ENCODE results near the gene ADPRS. TPM values are rescaled to one million over a fixed set of nuclear protein-coding genes. Genes with fewer than 3 reads are reported as not detected.

ADPRS gene
- total and polyA plus RNA-seq, 9 of the 15 experiments (the other 6 are each of a cell fraction or from before 2014, with no cell fraction given): 5.9 to 40.0 (median 27.4) TPM

- 0 out of 2 replicates have a peak, but pooled peaks have one; percentile 37 for TF ChIP-seq MYC (IDR thresholded peaks at IDR 0.05; ENCODE audit: low read depth, low read length)
- TF ChIP-seq MYC (CRISPR knock-in tag; IDR thresholded peaks at IDR 0.05; ENCODE audit: borderline replicate concordance, low read depth): no peak
- TF ChIP-seq E2F6 (IDR thresholded peaks at IDR 0.05; ENCODE audit: borderline replicate concordance in 1 of 2, extremely low read depth in 1 of 2, insufficient read depth in 1 of 2, insufficient read length in 1 of 2, low read depth in 1 of 2, low read length in 1 of 2, poor library complexity in 1 of 2, severe bottlenecking in 1 of 2): peak in 1 of 2 experiments; percentile 45
- no peak for TF ChIP-seq POLR2H (tag; IDR thresholded peaks at IDR 0.05; ENCODE audit: low read depth)
- TF ChIP-seq HMGN3 (IDR thresholded peaks at IDR 0.05; ENCODE audit: borderline replicate concordance, extremely low read depth, insufficient read length, low read depth, low read length): peak; percentile 25
- TF ChIP-seq CHD2 (IDR thresholded peaks at IDR 0.05; ENCODE audit: low read depth, low read length): no peak
Measured at GRCh38 chr1:36087233-36088123, 1.2 kb upstream of the ADPRS start (continued).

GRCh38 chr1:36088265-36088576, 471 bp upstream of the ADPRS start:
- Histone ChIP-seq H2AFZ (ENCODE audit: low read depth, low read length) (peak overlapping the region; percentile 99), H4K20me1 (replicated peaks; ENCODE audit: control insufficient read depth, insufficient read depth, low read length) (no peaks in the 10 kb centered on the region), H3K4me1 (replicated peaks in 1 of 2; ENCODE audit: control insufficient read depth in 2 of 2, insufficient read depth in 2 of 2, low read length in 2 of 2) (peaks cover 18 to 42% of the 10 kb centered on the region in 2 experiments; a peak in 4 of 5 replicates), H3K79me2 (ENCODE audit: control insufficient read depth, insufficient read depth, low read length) (peaks cover 21% of the 10 kb centered on the region), H3K9me3 (replicated peaks; ENCODE audit: control insufficient read depth, insufficient read depth, low read depth, low read length) (no peaks in the 10 kb centered on the region), H3K4me3 (peak overlapping the region; percentile 92), H3K27me3 (ENCODE audit: control insufficient read depth in 2 of 2, insufficient read depth in 2 of 2, low read length in 2 of 2) (no peaks in the 10 kb centered on the region), H3K4me2 (ENCODE audit: insufficient read depth, low read length) (peak overlapping the region; percentile 97), H3K36me3 (ENCODE audit: control insufficient read depth, insufficient read depth, low read length) (peaks cover 32% of the 10 kb centered on the region; the same call in 2 of the 3 replicates), H3K9ac (ENCODE audit: insufficient read depth in 1 of 2, low read depth in 2 of 2, low read length in 2 of 2) (peak overlapping the region; percentile 70 to 96; a peak in 3 of 4 replicates), H3K9me1 (ENCODE audit: control insufficient read depth, insufficient read depth, low read length) (peaks cover 6% of the 10 kb centered on the region), H3K27ac (ENCODE audit: extremely low read depth, low read depth, low read length) (peak overlapping the region; percentile 57; the same call in 2 of the 3 replicates)
- intact Hi-C loops (cut with micrococcal nuclease): loop anchor here (5.0 kb wide), 2 partner anchors 156 to 231 kb away; partner anchors contain the start of gene AGO3
- ChIA-PET CTCF (ENCODE audit: low intra/inter-chr PET ratio) (no interaction called here), POLR2A (interaction anchor here (0.6 to 1.9 kb wide), 2 partner anchors 13 to 108 kb away, joined by 4 to 5 read pairs; no protein-coding TSS in a partner anchor)
- in situ Hi-C loops (cut with MboI): no loop called here
- FAIRE-seq (no peak), DNase-seq (ENCODE audit: extremely low read depth in 1 of 4, low spot score in 3 of 4) (no peak), ATAC-seq (peak; percentile 12)
- no TSS peak for BruUV-seq (replicated peaks)
- WGBS (ENCODE audit: insufficient coverage, low coverage, missing lambda C conversion rate): 40% methylated on average over 7 of the region's 8 CpGs
- TF ChIP-seq BRF1 (IDR thresholded peaks at IDR 0.05; ENCODE audit: borderline replicate concordance, extremely low read depth, insufficient read length) (no peak), PHB2 (IDR thresholded peaks at IDR 0.05; ENCODE audit: low read depth) (0 out of 2 replicates have a peak, but pooled peaks have one; percentile 35), ZNF511 (CRISPR knock-in tag; IDR thresholded peaks at IDR 0.05) (no peak), AFF4 (CRISPR knock-in tag; IDR thresholded peaks at IDR 0.05) (0 out of 2 replicates have a peak, but pooled peaks have one; percentile 3), GABPA (tag; conservative IDR thresholded peaks at IDR 0.05; ENCODE audit: low read depth) (0 out of 2 replicates have a peak, but pooled peaks have one; percentile 82), ZNF431 (CRISPR knock-in tag; IDR thresholded peaks at IDR 0.05) (0 out of 2 replicates have a peak, but pooled peaks have one; percentile 43), ZNF232 (CRISPR knock-in tag; IDR thresholded peaks at IDR 0.05) (0 out of 2 replicates have a peak, but pooled peaks have one; percentile 38)
